Measurements from ENCODE around the gene SEC11C. TPM values are rescaled to one million over a fixed set of nuclear protein-coding genes. Genes with fewer than 3 reads are reported as not detected.

SEC11C gene
- total RNA-seq, 4 donors from 2014 or later = 20.5 to 26.4 (median 22.2) TPM

DNA sequence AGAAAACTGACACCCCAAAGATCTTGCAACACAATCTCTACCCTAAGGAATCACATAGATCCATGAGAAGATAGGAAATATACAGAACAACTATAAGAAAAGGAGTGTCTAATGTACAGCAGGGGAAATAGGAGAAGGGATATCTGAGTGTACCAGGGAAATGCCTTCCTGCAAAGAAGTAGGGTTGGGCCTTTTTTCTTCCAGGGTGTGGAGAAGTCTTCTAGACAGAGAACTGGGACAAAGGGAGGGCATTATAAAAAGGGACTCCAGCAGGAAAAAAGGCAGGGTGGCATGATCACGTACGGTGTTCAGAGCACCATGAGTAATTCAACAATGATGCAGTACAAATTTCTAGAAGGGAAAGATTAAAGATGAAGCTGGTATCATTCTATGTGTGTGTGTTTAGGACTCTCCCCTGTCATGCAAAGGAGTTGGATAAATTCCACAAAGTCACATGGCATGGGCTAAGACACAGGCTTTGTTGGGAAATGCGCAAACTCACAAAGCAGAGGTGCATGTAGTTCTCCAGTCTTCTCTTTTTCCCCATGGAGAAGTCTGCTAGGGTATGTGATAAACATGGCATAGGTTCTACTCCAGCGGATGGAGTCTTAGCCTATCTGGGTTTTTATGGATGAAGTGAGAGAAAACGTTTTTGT lies 6.7 kb upstream of the SEC11C start:
- 69% methylated on average over 5 of the region's 5 CpGs for WGBS
- Histone ChIP-seq H3K27me3 (peaks cover 0 to 52% (median 0%) of the 10 kb centered on the region in 4 donors), H3K9me3 (no peaks in the 10 kb centered on the region), H3K4me3 (no peak overlapping the region), H3K27ac (replicated peaks in 1 of 4) (no peak overlapping the region), H3K36me3 (no peaks in the 10 kb centered on the region), H3K4me1 (no peaks in the 10 kb centered on the region)
- no peak for DNase-seq (ENCODE audit: extremely low spot score)
- TF ChIP-seq, protein P1, sequence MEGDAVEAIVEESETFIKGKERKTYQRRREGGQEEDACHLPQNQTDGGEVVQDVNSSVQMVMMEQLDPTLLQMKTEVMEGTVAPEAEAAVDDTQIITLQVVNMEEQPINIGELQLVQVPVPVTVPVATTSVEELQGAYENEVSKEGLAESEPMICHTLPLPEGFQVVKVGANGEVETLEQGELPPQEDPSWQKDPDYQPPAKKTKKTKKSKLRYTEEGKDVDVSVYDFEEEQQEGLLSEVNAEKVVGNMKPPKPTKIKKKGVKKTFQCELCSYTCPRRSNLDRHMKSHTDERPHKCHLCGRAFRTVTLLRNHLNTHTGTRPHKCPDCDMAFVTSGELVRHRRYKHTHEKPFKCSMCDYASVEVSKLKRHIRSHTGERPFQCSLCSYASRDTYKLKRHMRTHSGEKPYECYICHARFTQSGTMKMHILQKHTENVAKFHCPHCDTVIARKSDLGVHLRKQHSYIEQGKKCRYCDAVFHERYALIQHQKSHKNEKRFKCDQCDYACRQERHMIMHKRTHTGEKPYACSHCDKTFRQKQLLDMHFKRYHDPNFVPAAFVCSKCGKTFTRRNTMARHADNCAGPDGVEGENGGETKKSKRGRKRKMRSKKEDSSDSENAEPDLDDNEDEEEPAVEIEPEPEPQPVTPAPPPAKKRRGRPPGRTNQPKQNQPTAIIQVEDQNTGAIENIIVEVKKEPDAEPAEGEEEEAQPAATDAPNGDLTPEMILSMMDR (IDR thresholded peaks at IDR 0.05) = no peak
- TF ChIP-seq POLR2A (IDR thresholded peaks at IDR 0.05; ENCODE audit: low read depth) (no peak), EP300 (IDR thresholded peaks at IDR 0.05) (no peak), POLR2AphosphoS5 (IDR thresholded peaks at IDR 0.05) (no peak)
- intact Hi-C loops (cut with DNase I) = loop anchor here (10.0 kb wide), 1 partner anchor 458 kb away; the partner anchor contains the start of gene MALT1

DNA sequence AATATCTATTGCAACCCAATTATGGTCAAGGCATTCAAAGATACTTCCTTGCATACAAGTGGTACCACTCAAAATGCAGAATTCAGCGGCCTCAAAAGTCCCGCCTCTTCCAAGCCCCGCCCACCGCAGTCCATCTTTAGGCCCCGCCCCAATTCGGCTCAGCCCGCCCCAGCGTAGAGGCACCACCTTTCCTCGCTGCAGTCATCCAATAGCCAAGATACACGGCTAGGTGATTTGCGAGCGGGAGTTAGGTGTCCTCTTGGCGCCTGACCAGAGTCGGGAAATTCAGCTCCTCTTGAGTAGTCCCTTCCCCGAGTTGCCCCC lies 431 bp upstream of the SEC11C start:
- WGBS = 2% methylated on average over 11 of the region's 15 CpGs

DNA sequence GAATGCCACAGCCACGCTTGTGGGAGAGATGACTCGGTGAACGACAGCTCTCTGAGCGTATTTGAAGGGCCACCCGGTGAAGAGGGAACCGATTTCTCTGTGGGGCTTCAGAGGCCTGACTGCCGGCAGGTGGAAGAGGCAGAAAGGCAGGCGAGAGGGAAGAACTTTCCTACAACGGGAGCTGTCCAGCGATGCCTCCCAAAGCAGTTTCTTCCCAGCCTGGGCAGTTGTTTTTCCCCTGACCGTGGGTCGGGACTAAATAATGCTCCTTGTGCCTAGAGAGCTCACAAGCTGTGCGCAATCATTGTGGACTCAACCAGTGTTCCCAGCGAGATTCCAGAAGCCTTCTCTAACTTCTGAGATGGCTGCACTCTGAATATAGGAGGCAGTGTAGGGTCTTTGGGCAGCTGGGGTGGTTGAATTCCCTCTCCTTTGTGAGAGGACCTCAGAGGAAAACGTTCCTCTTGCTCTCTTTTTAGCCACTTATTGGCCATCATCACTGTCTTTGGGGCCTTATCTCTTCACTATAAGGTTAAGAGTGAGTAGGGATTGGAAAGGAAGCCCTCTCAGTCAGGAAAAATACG lies 710 bp downstream of the SEC11C start:
- Histone ChIP-seq H3K9me3 (no peaks in the 10 kb centered on the region), H3K4me1 (peaks cover 8 to 20% (median 14%) of the 10 kb centered on the region in 4 donors), H3K36me3 (no peaks in the 10 kb centered on the region), H3K27me3 (no peaks in the 10 kb centered on the region), H3K27ac (replicated peaks in 1 of 4) (peak overlapping the region; percentile 77 to 83 (median 78)), H3K4me3 (peak overlapping the region; percentile 67 to 91 (median 74))
- 4% methylated on average over 12 of the region's 16 CpGs for WGBS
- TF ChIP-seq, protein P1 (IDR thresholded peaks at IDR 0.05) = no peak
- no peak for TF ChIP-seq EP300 (IDR thresholded peaks at IDR 0.05)
- no peak for TF ChIP-seq POLR2AphosphoS5 (IDR thresholded peaks at IDR 0.05)
- no peak for TF ChIP-seq POLR2A (IDR thresholded peaks at IDR 0.05; ENCODE audit: low read depth)
- DNase-seq (ENCODE audit: extremely low spot score) = no peak
- intact Hi-C loops (cut with DNase I) = no loop called here

More for the DNA sequence above, 431 bp upstream of the SEC11C start:
- peak overlapping the region; percentile 77 to 83 (median 78) for H3K27ac ChIP-seq (replicated peaks in 1 of 4)
- intact Hi-C loops (cut with DNase I) = loop anchor here (5.0 to 10.0 kb wide), 2 partner anchors 277 to 464 kb away; partner anchors contain the start of genes MALT1 and ZNF532
- no peaks in the 10 kb centered on the region for H3K9me3 ChIP-seq
- peak overlapping the region; percentile 67 to 91 (median 74) for H3K4me3 ChIP-seq
- peaks cover 8 to 20% (median 14%) of the 10 kb centered on the region in 4 donors for H3K4me1 ChIP-seq
- TF ChIP-seq POLR2AphosphoS5 (IDR thresholded peaks at IDR 0.05) (no peak), EP300 (IDR thresholded peaks at IDR 0.05) (no peak), POLR2A (IDR thresholded peaks at IDR 0.05; ENCODE audit: low read depth) (no peak)
- TF ChIP-seq, protein P1 (IDR thresholded peaks at IDR 0.05) = no peak
- H3K27me3 ChIP-seq = peaks cover 0 to 11% (median 0%) of the 10 kb centered on the region in 4 donors
- DNase-seq (ENCODE audit: extremely low spot score) = no peak
- no peaks in the 10 kb centered on the region for H3K36me3 ChIP-seq

- Histone ChIP-seq H3K27ac (replicated peaks in 1 of 4) (no peak overlapping the region), H3K27me3 (no peaks in the 10 kb centered on the region), H3K4me1 (peaks cover 11 to 20% (median 14%) of the 10 kb centered on the region in 4 donors), H3K36me3 (no peaks in the 10 kb centered on the region), H3K4me3 (no peak overlapping the region), H3K9me3 (no peaks in the 10 kb centered on the region)
- TF ChIP-seq, protein P1 (IDR thresholded peaks at IDR 0.05) = no peak
- TF ChIP-seq EP300 (IDR thresholded peaks at IDR 0.05) = no peak
- TF ChIP-seq POLR2A (IDR thresholded peaks at IDR 0.05; ENCODE audit: low read depth) = no peak
- no peak for TF ChIP-seq POLR2AphosphoS5 (IDR thresholded peaks at IDR 0.05)
- DNase-seq (ENCODE audit: extremely low spot score) = no peak
- intact Hi-C loops (cut with DNase I) = no loop called here
- WGBS = 96% methylated on average over 1 of the region's 1 CpG
Measured at GRCh38 chr18:59141294-59142068, 1.8 kb downstream of the SEC11C start.
